ENCODE measurements around the gene MNX1. TPM values are rescaled to one million over a fixed set of nuclear protein-coding genes. Genes with fewer than 3 reads are reported as not detected.

Gene MNX1
- total RNA-seq, 2 donors from 2014 or later: 14.5 to 27.4 TPM

- no peak for DNase-seq
- Histone ChIP-seq H3K27ac (no peak overlapping the region), H3K36me3 (no peaks in the 10 kb centered on the region), H3K9ac (ENCODE audit: low read depth in 2 of 2, low read length in 2 of 2) (no peak overlapping the region), H3K27me3 (peaks cover 4% of the 10 kb centered on the region), H3K9me3 (no peaks in the 10 kb centered on the region), H3K4me3 (no peak overlapping the region), H3K4me1 (no peaks in the 10 kb centered on the region)
- intact Hi-C loops (cut with DNase I): no loop called here
- TF ChIP-seq CTCF (IDR thresholded peaks at IDR 0.05): no peak
Measured at GRCh38 chr7:157032644-157033482, 22.4 kb upstream of the MNX1 start.

- Histone ChIP-seq H3K9ac (ENCODE audit: low read depth in 2 of 2, low read length in 2 of 2) (no peak overlapping the region), H3K27me3 (peaks cover 4% of the 10 kb centered on the region), H3K27ac (no peak overlapping the region), H3K9me3 (no peaks in the 10 kb centered on the region), H3K4me3 (no peak overlapping the region), H3K4me1 (no peaks in the 10 kb centered on the region), H3K36me3 (no peaks in the 10 kb centered on the region)
- no peak for DNase-seq
- intact Hi-C loops (cut with DNase I): no loop called here
- no peak for TF ChIP-seq CTCF (IDR thresholded peaks at IDR 0.05)
Measured at GRCh38 chr7:157032128-157032527, 21.7 kb upstream of the MNX1 start.

GRCh38 chr7:157028199-157028903 is 17.9 kb upstream of the MNX1 start:
- Histone ChIP-seq H3K27ac (no peak overlapping the region), H3K9ac (ENCODE audit: low read depth in 2 of 2, low read length in 2 of 2) (no peak overlapping the region), H3K27me3 (peaks cover 33% of the 10 kb centered on the region), H3K36me3 (no peaks in the 10 kb centered on the region), H3K4me3 (no peak overlapping the region), H3K9me3 (no peaks in the 10 kb centered on the region), H3K4me1 (no peaks in the 10 kb centered on the region)
- DNase-seq: no peak
- TF ChIP-seq CTCF (IDR thresholded peaks at IDR 0.05): no peak
- intact Hi-C loops (cut with DNase I): no loop called here

- no peaks in the 10 kb centered on the region for H3K4me1 ChIP-seq
- peaks cover 40% of the 10 kb centered on the region for H3K27me3 ChIP-seq
- no peak overlapping the region for H3K27ac ChIP-seq
- H3K36me3 ChIP-seq: no peaks in the 10 kb centered on the region
- no peak overlapping the region for H3K4me3 ChIP-seq
- no peak for TF ChIP-seq CTCF (IDR thresholded peaks at IDR 0.05)
- H3K9me3 ChIP-seq: no peaks in the 10 kb centered on the region
- no peak for DNase-seq
- H3K9ac ChIP-seq (ENCODE audit: low read depth in 2 of 2, low read length in 2 of 2): no peak overlapping the region
- intact Hi-C loops (cut with DNase I): no loop called here
Measured at GRCh38 chr7:157027568-157028198, 17.2 kb upstream of the MNX1 start.

GRCh38 chr7:157024716-157025115 is 14.3 kb upstream of the MNX1 start:
- no peak for TF ChIP-seq CTCF (IDR thresholded peaks at IDR 0.05)
- Histone ChIP-seq H3K4me1 (peaks cover 11% of the 10 kb centered on the region), H3K27ac (no peak overlapping the region), H3K9ac (ENCODE audit: low read depth in 2 of 2, low read length in 2 of 2) (no peak overlapping the region), H3K4me3 (no peak overlapping the region), H3K9me3 (no peaks in the 10 kb centered on the region), H3K27me3 (peaks cover 70% of the 10 kb centered on the region), H3K36me3 (no peaks in the 10 kb centered on the region)
- intact Hi-C loops (cut with DNase I): no loop called here
- no peak for DNase-seq
